ENCODE measurements around the gene ANGPT4. TPM values are rescaled to one million over a fixed set of nuclear protein-coding genes. Genes with fewer than 3 reads are reported as not detected.

Gene ANGPT4
- total and polyA plus RNA-seq, 10 of the 15 experiments (the other 5 are each of a cell fraction or from before 2014, with no cell fraction given): 0.01 to 0.16 TPM; not detected in 8

- BruUV-seq (replicated peaks): no TSS peak
- POLR2A ChIA-PET: no interaction called here
- in situ Hi-C loops (cut with MboI) (no loop called here), intact Hi-C loops (cut with micrococcal nuclease; ENCODE audit: unreplicated experiment) (no loop called here)
- SMC1A ChIA-PET (ENCODE audit: uncharacterized antibody, unreplicated experiment): interaction anchor here (0.7 kb wide), 2 partner anchors 22 to 549 kb away, joined by 3 read pairs; no protein-coding TSS in a partner anchor
- H3K36me3 ChIP-seq (ENCODE audit: control insufficient read depth in 2 of 2, insufficient read depth in 2 of 2, low read length in 1 of 2): no peaks in the 10 kb centered on the region
- no peak overlapping the region for H3K27ac ChIP-seq (ENCODE audit: control insufficient read depth, insufficient read depth)
- 59% methylated on average over 4 of the region's 4 CpGs for WGBS (ENCODE audit: insufficient coverage, insufficient replicate concordance, low lambda C conversion rate, missing lambda C conversion rate)
- FAIRE-seq (no peak), ATAC-seq (no peak), DNase-seq (ENCODE audit: low read depth, low spot score) (no peak)
- no peak overlapping the region for H3K4me3 ChIP-seq
- no peaks in the 10 kb centered on the region for H3K9me3 ChIP-seq (replicated peaks; ENCODE audit: control insufficient read depth, insufficient read depth, low read length)
- no peak overlapping the region for H2AFZ ChIP-seq (ENCODE audit: control insufficient read depth, low read depth, low read length)
- H4K20me1 ChIP-seq (ENCODE audit: control insufficient read depth, insufficient read depth): no peaks in the 10 kb centered on the region
- H3K79me2 ChIP-seq (ENCODE audit: control insufficient read depth, insufficient read depth, low read length): no peaks in the 10 kb centered on the region
- H3K9ac ChIP-seq (ENCODE audit: control insufficient read depth, insufficient read depth, low read length): no peak overlapping the region
- peaks cover 0 to 1% of the 10 kb centered on the region in 2 experiments; a peak in 3 of 4 replicates for H3K27me3 ChIP-seq (replicated peaks in 1 of 2; ENCODE audit: control insufficient read depth in 2 of 2, insufficient read depth in 2 of 2, low read length in 1 of 2)
- RAD21 ChIA-PET (ENCODE audit: unreplicated experiment): no interaction called here
- TF ChIP-seq SKIL (IDR thresholded peaks at IDR 0.05; ENCODE audit: low read depth, poor library complexity, severe bottlenecking): no peak
- TF ChIP-seq MYC (IDR thresholded peaks at IDR 0.05; ENCODE audit: insufficient read depth, insufficient read length, insufficient replicate concordance, low read length, severe bottlenecking): no peak
- H3K4me1 ChIP-seq (ENCODE audit: control insufficient read depth, insufficient read depth, low read length): no peaks in the 10 kb centered on the region
- CTCF ChIA-PET: interaction anchor here (0.9 kb wide), 1 partner anchor 288 kb away, joined by 3 read pairs; no protein-coding TSS in a partner anchor
- H3K4me2 ChIP-seq (ENCODE audit: control insufficient read depth, insufficient read depth): no peak overlapping the region
Observed at GRCh38 chr20:920311-920710, 4.2 kb upstream of the ANGPT4 start.

- H3K4me1 ChIP-seq (ENCODE audit: control insufficient read depth, insufficient read depth, low read length): no peaks in the 10 kb centered on the region
- H3K27me3 ChIP-seq (replicated peaks in 1 of 2; ENCODE audit: control insufficient read depth in 2 of 2, insufficient read depth in 2 of 2, low read length in 1 of 2): peaks cover 0 to 1% of the 10 kb centered on the region in 2 experiments; a peak in 3 of 4 replicates
- CTCF ChIA-PET: interaction anchor here (0.9 kb wide), 1 partner anchor 289 kb away, joined by 3 read pairs; no protein-coding TSS in a partner anchor
- DNase-seq (ENCODE audit: low read depth, low spot score) (no peak), FAIRE-seq (no peak), ATAC-seq (no peak)
- no peaks in the 10 kb centered on the region for H3K79me2 ChIP-seq (ENCODE audit: control insufficient read depth, insufficient read depth, low read length)
- SMC1A ChIA-PET (ENCODE audit: uncharacterized antibody, unreplicated experiment): interaction anchor here (0.7 kb wide), 2 partner anchors 23 to 550 kb away, joined by 3 read pairs; no protein-coding TSS in a partner anchor
- intact Hi-C loops (cut with micrococcal nuclease; ENCODE audit: unreplicated experiment): no loop called here
- no peaks in the 10 kb centered on the region for H4K20me1 ChIP-seq (ENCODE audit: control insufficient read depth, insufficient read depth)
- no peak overlapping the region for H3K4me3 ChIP-seq
- POLR2A ChIA-PET: no interaction called here
- in situ Hi-C loops (cut with MboI): no loop called here
- BruUV-seq (replicated peaks): no TSS peak
- 54% methylated on average over 5 of the region's 5 CpGs for whole genome bisulfite sequencing (ENCODE audit: insufficient coverage, insufficient replicate concordance, low lambda C conversion rate, missing lambda C conversion rate)
- H2AFZ ChIP-seq (ENCODE audit: control insufficient read depth, low read depth, low read length): no peak overlapping the region
- no peak overlapping the region for H3K4me2 ChIP-seq (ENCODE audit: control insufficient read depth, insufficient read depth)
- H3K36me3 ChIP-seq (ENCODE audit: control insufficient read depth in 2 of 2, insufficient read depth in 2 of 2, low read length in 1 of 2): no peaks in the 10 kb centered on the region
- H3K9me3 ChIP-seq (replicated peaks; ENCODE audit: control insufficient read depth, insufficient read depth, low read length): no peaks in the 10 kb centered on the region
- H3K9ac ChIP-seq (ENCODE audit: control insufficient read depth, insufficient read depth, low read length): no peak overlapping the region
- H3K27ac ChIP-seq (ENCODE audit: control insufficient read depth, insufficient read depth): no peak overlapping the region
- RAD21 ChIA-PET (ENCODE audit: unreplicated experiment): no interaction called here
- TF ChIP-seq PRDM15 (CRISPR knock-in tag; IDR thresholded peaks at IDR 0.05): no peak
- no peak for TF ChIP-seq HCFC1 (IDR thresholded peaks at IDR 0.05; ENCODE audit: low read length)
- no peak for TF ChIP-seq EED (IDR thresholded peaks at IDR 0.05; ENCODE audit: low read depth)
- no peak for TF ChIP-seq NR2C1 (IDR thresholded peaks at IDR 0.05)
- TF ChIP-seq FOXK2 (IDR thresholded peaks at IDR 0.05): no peak
- no peak for TF ChIP-seq BCLAF1 (IDR thresholded peaks at IDR 0.05)
Observed at GRCh38 chr20:919491-919916, 3.4 kb upstream of the ANGPT4 start.
